Thyroid gland (tissue), 4 donors: ENCODE results near the gene INTS3.

Experiments
- POLR2A ChIP-seq, 2 donors: fragments of 450-650 bp; IDR thresholded peaks; one replicate each; pipeline ENCODE4 v1.6.1; 2017; ENCODE audit warnings: antibody characterized with exemption in 2 of 2, mild to moderate bottlenecking in 2 of 2, moderate library complexity in 1 of 2
- TF ChIP-seq, protein P1 (sequence below), 6 experiments: fragments of 200-600 bp in 3 of 6; fragments of 450-650 bp in 3 of 6; sonication (generic) in 3 of 6; IDR thresholded peaks; one replicate each; pipeline ENCODE4 v1.5.1; 2016 to 2019; ENCODE audit warnings: antibody characterized with exemption in 6 of 6, mild to moderate bottlenecking in 2 of 6, inconsistent platforms in 1 of 6, moderate library complexity in 1 of 6

DNA sequence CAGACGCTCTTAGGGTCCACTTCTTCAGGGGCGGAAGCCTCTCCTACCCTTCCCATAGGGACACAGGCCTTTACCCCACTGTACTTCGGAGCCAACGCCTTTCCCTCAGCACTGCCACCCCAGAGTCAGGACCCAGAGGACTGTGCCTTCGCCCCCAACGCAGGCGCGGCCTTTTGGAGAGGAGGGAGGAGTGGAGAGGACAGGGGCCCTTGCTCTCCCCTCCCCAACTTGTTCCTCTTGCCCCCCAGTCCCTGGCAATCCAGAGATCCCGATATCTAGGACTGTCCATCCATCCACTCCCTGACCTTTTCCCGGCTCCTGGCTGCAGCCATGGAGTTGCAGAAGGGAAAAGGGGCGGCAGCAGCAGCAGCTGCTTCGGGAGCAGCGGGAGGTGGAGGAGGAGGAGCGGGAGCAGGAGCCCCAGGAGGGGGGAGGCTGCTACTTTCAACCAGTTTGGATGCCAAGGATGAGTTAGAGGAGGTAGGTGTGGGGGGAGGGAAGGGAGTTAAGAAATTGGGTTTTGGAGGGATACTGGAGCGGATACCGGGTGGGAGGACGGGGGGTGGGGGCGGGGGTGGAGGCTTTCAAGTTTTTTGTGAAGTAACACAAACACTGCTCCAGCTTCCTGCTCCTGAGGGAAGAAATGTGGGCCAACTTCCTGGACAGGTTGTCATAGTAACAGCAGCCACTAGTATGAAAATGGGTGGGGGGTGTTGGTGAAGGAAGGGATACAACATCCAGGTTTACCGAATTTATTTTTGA, 636 bp downstream of the INTS3 start:
- TF ChIP-seq POLR2A (IDR thresholded peaks at IDR 0.05), result no peak
- TF ChIP-seq, protein P1, sequence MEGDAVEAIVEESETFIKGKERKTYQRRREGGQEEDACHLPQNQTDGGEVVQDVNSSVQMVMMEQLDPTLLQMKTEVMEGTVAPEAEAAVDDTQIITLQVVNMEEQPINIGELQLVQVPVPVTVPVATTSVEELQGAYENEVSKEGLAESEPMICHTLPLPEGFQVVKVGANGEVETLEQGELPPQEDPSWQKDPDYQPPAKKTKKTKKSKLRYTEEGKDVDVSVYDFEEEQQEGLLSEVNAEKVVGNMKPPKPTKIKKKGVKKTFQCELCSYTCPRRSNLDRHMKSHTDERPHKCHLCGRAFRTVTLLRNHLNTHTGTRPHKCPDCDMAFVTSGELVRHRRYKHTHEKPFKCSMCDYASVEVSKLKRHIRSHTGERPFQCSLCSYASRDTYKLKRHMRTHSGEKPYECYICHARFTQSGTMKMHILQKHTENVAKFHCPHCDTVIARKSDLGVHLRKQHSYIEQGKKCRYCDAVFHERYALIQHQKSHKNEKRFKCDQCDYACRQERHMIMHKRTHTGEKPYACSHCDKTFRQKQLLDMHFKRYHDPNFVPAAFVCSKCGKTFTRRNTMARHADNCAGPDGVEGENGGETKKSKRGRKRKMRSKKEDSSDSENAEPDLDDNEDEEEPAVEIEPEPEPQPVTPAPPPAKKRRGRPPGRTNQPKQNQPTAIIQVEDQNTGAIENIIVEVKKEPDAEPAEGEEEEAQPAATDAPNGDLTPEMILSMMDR (IDR thresholded peaks at IDR 0.05), result no peak
